ENCODE results near the gene KCNJ5. TPM values are rescaled to one million over a fixed set of nuclear protein-coding genes. Genes with fewer than 3 reads are reported as not detected.

Gene KCNJ5
- under 0.01 and 0.13 TPM in 2 replicates for total RNA-seq

DNA sequence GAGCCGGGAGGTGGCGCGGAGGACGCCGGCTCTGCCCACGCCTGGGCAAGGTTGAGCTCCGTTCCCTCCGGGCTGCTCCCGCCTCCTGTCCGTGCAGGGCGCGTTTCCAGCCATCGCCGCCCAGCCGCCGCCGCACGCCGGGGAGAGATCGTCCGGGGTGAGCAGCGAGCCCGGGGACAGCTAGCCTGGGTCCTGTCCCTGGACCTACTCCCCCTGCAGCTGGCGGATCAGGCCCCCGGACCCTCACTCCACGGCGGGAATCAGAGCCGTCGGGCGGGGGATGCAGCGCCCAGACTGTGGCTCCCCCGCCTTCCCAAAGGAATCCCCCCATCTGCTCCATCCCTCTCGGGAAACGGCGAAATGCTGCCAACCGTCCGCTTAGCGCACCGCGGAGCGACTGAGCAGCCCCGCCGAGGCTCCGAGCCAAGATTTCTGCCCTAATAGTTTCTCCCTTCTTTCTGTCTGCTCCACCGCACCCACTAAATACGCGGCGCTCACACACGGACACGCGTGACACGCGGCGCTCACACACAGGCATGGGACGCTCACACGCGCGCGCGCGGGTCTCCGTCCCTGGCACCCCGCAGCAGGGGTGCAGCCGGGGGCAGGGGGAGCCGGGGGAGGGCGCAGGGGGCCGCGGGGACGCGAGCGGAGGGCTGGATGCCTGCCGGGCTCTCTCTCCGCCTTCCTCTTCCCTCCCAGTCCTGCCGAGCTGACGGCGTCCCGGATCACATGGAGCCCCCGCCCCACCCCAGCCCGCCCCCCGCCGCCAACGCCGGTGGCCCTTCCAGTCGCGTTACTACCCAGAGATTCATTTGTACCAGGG is at the start of gene KCNJ5:
Gene KCNJ5 (plus strand): TSS at position 814 of the 826 bp plus-strand sequence. CDS start 19,918 bp downstream, outside the sequence.

DNA sequence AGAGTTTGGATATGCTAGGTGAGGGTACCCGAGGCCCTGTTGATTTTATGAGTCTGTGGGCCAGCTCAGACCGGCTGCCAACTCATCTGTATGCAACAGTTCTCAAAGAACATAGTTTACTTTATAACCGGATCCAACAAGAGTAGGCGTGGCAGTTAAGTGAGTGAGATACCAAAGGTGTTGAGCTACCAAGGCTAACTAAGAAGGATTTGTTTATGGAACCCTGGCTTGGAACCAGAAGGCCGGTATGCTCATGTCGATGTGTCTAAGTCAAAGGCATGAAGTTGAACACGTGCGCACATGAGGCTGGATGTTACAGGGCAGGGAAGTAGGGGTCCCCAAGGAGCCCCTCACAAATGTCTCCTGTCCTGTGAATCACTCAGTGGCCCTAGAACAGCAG is 23.9 kb upstream of the KCNJ5 start, which contains the start of gene KCNJ1:
Gene KCNJ1 (minus strand): TSS at position 20 of the 400 bp plus-strand sequence. CDS start 27,053 bp downstream, outside the sequence.

DNA sequence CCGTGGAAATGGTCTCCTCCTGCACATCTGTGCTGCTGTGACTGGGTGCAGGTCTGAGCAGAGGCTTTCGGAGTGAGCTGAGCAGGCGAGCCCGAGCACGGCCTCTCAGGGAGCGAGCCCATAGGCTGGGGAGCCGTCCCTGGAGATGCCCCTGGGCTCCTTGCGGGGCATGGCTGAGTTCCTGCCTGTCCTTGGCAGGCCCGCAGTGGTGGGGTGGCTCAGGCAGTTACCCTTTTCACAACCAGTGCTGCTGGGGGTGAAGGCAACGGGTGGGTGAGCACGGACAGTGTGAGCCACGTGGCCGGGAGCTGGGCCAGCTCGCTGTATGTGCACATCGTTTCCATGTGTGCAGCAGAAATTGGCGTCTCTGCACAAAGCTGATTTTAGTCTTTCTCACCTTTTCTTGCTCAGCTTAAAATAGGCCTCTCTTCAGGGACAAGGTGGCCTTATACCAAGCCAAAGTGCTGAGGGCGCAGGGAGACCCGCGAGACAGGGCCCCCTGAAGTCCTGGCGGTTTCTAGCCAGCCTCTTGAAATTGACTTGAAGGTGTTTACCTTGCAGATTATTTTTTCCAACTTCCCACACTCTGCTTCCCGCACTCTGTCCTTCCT is 51.8 kb downstream of the KCNJ5 start, which contains the start of gene TP53AIP1:
Gene TP53AIP1 (minus strand): TSS at position 55 of the 611 bp plus-strand sequence. CDS start 5,053 bp downstream, outside the sequence.

Other genes with a start within 250 kb of the KCNJ5 start
- gene FLI1, start 197.3 kb upstream of the KCNJ5 start, total RNA-seq = 16.3 and 16.7 TPM in 2 replicates
- gene KCNJ1, start 24.1 kb upstream of the KCNJ5 start, total RNA-seq = 0.11 TPM in 1 of 2 replicates, not detected in the other
- under 0.01 TPM in 1 of 2 replicates, not detected in the other for gene TP53AIP1, start 51.5 kb downstream of the KCNJ5 start, total RNA-seq

Measured in articular chondrocyte of knee joint (primary cell).